Right lobe of liver (tissue), 6 donors: ENCODE results near the gene COL7A1. TPM values are rescaled to one million over a fixed set of nuclear protein-coding genes. Genes with fewer than 3 reads are reported as not detected.

Source experiments
- ATAC-seq, 4 donors: fragments of 200-7000 bp; cut with Tn5 transposase; one replicate each; pipeline ENCODE4 v1.9.1; 2020; ENCODE audit warnings: mild to moderate bottlenecking in 4 of 4, moderate library complexity in 4 of 4
- DNase-seq, 3 donors: peaks; one replicate each; pipeline ENCODE4 v3.0.0-alpha.2; 2020
- H3K27ac ChIP-seq, 3 donors: fragments of 200-600 bp; one replicate each; pipeline ENCODE4 v1.8.0; 2022
- H3K27me3 ChIP-seq, 2 donors: fragments of 200-600 bp; one replicate each; pipeline ENCODE4 v1.8.0; 2022
- H3K36me3 ChIP-seq, 4 donors: fragments of 200-600 bp; sonication (generic) in 1 of 4; one replicate each; pipeline versions ENCODE4 v1.5.1 to v1.8.0; 2017 to 2022; ENCODE audit warnings: control low read depth in 1 of 4
- H3K4me1 ChIP-seq, 4 donors: fragments of 200-600 bp; sonication (generic) in 1 of 4; one replicate each; pipeline versions ENCODE4 v1.5.1 to v1.8.0; 2017 to 2022; ENCODE audit warnings: control low read depth in 1 of 4
- H3K4me3 ChIP-seq, 3 donors: fragments of 200-600 bp; one replicate each; pipeline ENCODE4 v1.8.0; 2022
- H3K9me3 ChIP-seq, 4 donors: fragments of 200-600 bp; sonication (generic) in 1 of 4; one replicate each; pipeline versions ENCODE4 v1.5.1 to v1.8.0; 2017 to 2022; ENCODE audit warnings: control low read depth in 1 of 4
- POLR2A ChIP-seq: fragments of 450-650 bp; IDR thresholded peaks from one replicate; pipeline ENCODE4 v1.6.1; 2017; ENCODE audit warnings: antibody characterized with exemption, mild to moderate bottlenecking
- WGBS: methylation state at CpG from one replicate; pipeline ENCODE4 v1.1.6; 2018; ENCODE audit warnings: low coverage, low lambda C conversion rate; ENCODE audit not compliant: insufficient coverage; ENCODE audit errors: missing lambda C conversion rate; 5-methylcytosine and 5-hydroxymethylcytosine counted together
- intact Hi-C, 2 donors: fragments of 100-400 bp; cut with DNase I; formaldehyde crosslinking; loops; one replicate each; pipeline versions ENCODE4 v1.11.2 to v1.14.1; 2022
- total RNA-seq, 6 experiments: library from RNA; depleted of rRNA in 2 of 6; stranded (reverse); fragments of >200 nt in 2 of 6; fragmentation: NEBNext Ultra II Directional in 3 of 6; extraction: Animal tissue kit (Norgen Biotek cat#: 25700) in 3 of 6; gene quantifications; one replicate each; pipeline versions ENCODE4 v1.1.0 to v1.2.4, GENCODE V29; 2016 to 2023
- TF ChIP-seq, protein P1 (sequence below), 4 donors: fragments of 200-600 bp in 3 of 4; fragments of 450-650 bp in 1 of 4; IDR thresholded peaks; one replicate each; pipeline versions ENCODE4 v1.5.1 to v1.8.0; 2016 to 2022; ENCODE audit warnings: antibody characterized with exemption in 4 of 4, mild to moderate bottlenecking in 2 of 4
- donor health status: DM: no; HTN: yes; CAD: no.
- donor health status: DM: no; HTN: no; CAD: no.
- donor health status: DM: no; HTN: no; CAD: no.
- donor health status: DM: no; HTN: yes; CAD: no.
- donor health status: DM: no; HTN: yes; CAD: no.

The COL7A1 gene
- total RNA-seq, 6 experiments from 2014 or later, result 0.31 to 1.7 (median 1.1) TPM

DNA sequence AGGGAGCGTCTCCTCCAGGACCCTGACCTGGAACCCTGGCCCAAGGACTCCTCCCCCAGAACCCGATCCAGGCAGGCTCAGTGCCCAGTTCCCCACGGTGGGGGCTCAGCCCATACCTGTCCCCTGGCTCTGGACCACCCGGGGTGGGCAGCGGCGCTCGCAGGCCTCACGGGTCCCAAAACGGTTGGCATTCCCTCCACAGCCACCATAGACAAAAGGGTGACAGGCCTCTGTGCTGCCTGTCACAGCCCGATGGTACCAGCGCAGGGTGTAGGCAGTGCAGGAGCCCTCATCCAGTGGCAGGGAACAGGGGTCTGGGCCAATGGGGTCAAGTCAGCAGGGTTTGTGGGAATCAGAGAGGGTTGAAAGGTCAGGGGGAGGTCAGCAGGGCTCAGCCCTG is 30.5 kb downstream of the COL7A1 start:
- TF ChIP-seq, protein P1, sequence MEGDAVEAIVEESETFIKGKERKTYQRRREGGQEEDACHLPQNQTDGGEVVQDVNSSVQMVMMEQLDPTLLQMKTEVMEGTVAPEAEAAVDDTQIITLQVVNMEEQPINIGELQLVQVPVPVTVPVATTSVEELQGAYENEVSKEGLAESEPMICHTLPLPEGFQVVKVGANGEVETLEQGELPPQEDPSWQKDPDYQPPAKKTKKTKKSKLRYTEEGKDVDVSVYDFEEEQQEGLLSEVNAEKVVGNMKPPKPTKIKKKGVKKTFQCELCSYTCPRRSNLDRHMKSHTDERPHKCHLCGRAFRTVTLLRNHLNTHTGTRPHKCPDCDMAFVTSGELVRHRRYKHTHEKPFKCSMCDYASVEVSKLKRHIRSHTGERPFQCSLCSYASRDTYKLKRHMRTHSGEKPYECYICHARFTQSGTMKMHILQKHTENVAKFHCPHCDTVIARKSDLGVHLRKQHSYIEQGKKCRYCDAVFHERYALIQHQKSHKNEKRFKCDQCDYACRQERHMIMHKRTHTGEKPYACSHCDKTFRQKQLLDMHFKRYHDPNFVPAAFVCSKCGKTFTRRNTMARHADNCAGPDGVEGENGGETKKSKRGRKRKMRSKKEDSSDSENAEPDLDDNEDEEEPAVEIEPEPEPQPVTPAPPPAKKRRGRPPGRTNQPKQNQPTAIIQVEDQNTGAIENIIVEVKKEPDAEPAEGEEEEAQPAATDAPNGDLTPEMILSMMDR (IDR thresholded peaks at IDR 0.05), result no peak
- no peak for TF ChIP-seq POLR2A
- Histone ChIP-seq H3K4me1 (no peaks in the 10 kb centered on the region), H3K36me3 (no peaks in the 10 kb centered on the region), H3K9me3 (no peaks in the 10 kb centered on the region), H3K27ac (no peak overlapping the region), H3K4me3 (no peak overlapping the region), H3K27me3 (no peaks in the 10 kb centered on the region)
- ATAC-seq (no peak), DNase-seq (no peak)
- 55% methylated on average over 2 of the region's 11 CpGs for WGBS
- intact Hi-C loops, result no loop called here

DNA sequence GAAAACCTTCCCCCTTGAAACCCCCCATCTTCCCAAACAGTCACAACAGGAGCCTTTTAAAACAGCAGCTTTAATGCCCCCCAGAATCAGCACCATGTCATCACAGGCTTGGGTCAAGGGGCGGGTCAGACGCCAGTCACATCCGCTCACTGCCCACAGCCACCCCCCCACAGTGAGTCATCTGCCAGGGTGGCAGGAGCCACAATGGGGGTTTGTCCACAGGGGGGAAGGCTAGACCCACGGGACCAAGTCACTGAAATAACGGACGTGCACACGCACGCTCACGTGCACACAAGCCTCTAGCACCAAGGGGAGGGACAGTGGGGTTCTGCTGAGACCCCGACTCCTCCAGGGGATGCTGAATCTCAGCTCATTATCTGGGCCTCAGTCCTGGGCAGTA is 31.1 kb downstream of the COL7A1 start:
- Histone ChIP-seq H3K36me3 (no peaks in the 10 kb centered on the region), H3K27me3 (no peaks in the 10 kb centered on the region), H3K27ac (no peak overlapping the region), H3K9me3 (no peaks in the 10 kb centered on the region), H3K4me1 (no peaks in the 10 kb centered on the region), H3K4me3 (no peak overlapping the region)
- DNase-seq (peak in 1 of 3 donors; percentile 50), ATAC-seq (peak in 1 of 4 donors; percentile 31)
- 77% methylated on average over 9 of the region's 10 CpGs for WGBS
- no peak for TF ChIP-seq POLR2A
- TF ChIP-seq, protein P1 (IDR thresholded peaks at IDR 0.05), result no peak
- intact Hi-C loops, result no loop called here

DNA sequence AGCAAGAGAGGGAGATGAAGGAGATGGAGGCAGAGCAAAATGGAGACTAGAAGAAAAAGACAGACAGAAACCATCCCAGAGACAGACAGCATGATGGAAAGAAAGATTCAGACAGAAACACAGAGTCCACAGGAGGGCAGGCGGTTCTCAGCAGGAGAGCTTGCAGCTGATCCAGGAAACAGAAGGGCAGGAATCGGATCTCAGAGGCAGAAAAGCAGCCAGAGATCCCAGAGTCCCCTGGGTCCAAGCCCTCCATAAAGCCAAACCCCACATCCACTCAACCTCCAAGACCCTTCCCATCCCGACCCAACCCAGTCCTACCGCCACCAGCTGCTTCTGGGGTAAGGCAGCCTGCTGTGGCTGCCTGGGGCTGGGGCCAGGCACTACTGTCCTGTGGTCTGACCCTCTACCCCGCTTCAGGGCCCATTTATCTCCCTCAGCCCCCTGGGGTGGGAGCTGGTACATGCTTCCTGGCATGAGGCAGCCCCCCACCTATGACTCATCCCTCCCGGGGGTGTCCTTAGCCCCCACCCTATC is 31.7 kb downstream of the COL7A1 start, which contains the start of gene UCN2:
UCN2 (minus strand) TSS at position 400 of the 537 bp plus-strand sequence. CDS start 657 bp downstream, outside the sequence.
- ATAC-seq, result no peak
- no peak for DNase-seq
- intact Hi-C loops, result no loop called here
- no peaks in the 10 kb centered on the region for H3K9me3 ChIP-seq
- H3K27me3 ChIP-seq, result no peaks in the 10 kb centered on the region
- TF ChIP-seq, protein P1 (IDR thresholded peaks at IDR 0.05), result no peak
- no peak for TF ChIP-seq POLR2A
- H3K4me3 ChIP-seq, result no peak within 1 kb of the TSS
- no peaks in the 10 kb centered on the region for H3K36me3 ChIP-seq
- 75% methylated on average over 2 of the region's 6 CpGs for WGBS
- no peak within 1 kb of the TSS for H3K27ac ChIP-seq
- H3K4me1 ChIP-seq, result no peaks in the 10 kb centered on the region

DNA sequence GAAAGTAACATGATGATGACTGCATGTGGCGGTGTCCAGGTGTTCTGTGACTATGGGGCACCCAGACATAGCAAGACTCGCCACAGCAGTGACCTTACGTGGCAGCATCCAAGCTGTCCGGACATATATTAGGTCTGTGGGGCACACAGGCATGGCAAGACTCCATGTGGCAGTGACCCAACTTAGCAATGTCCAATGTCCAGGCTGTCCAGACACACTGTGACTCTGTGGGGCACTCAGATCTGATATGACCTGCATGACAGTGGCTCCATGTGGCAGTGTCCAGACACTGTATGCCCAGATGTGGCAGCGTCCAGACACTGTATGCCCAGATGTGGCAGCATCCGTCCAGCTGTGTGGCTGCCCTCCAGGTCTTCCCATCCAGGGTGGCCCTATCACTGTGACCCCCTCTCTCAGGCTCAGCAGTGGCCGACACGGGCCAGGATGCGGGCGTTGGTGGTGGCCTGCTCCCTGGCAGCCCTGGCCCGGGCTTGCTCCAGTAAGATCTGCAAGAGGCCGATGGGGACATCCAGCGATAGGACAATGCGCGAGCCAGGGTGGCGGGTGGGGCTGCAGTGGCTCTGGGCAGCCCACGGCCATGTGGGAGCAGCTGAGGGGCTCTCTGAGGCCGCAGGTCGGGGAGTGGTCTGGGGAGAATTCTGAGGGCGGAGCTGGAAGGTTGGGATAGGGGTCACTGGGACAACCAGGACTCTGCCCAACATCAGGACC is 32.6 kb downstream of the COL7A1 start:
- no peak overlapping the region for H3K27ac ChIP-seq

More for the DNA sequence above, 32.6 kb downstream of the COL7A1 start:
- WGBS, result 83% methylated on average over 1 of the region's 20 CpGs
- TF ChIP-seq POLR2A, result no peak
- TF ChIP-seq, protein P1 (IDR thresholded peaks at IDR 0.05), result no peak
- H3K9me3 ChIP-seq, result no peaks in the 10 kb centered on the region
- ATAC-seq (peak; percentile 6 to 28 (median 16)), DNase-seq (peak in 1 of 3 donors; percentile 71)
- H3K4me1 ChIP-seq, result peaks cover 0 to 6% (median 3%) of the 10 kb centered on the region in 4 donors
- H3K27me3 ChIP-seq, result no peaks in the 10 kb centered on the region
- H3K4me3 ChIP-seq, result no peak overlapping the region
- H3K36me3 ChIP-seq, result no peaks in the 10 kb centered on the region
- intact Hi-C loops, result no loop called here
